HCT116 (cell line): ENCODE measurements around the gene CRISP3. TPM values are rescaled to one million over a fixed set of nuclear protein-coding genes. Genes with fewer than 3 reads are reported as not detected.

Experiments used
- ATAC-seq: fragments of 200-7000 bp; cut with Tn5 transposase; 2 replicates; pipeline ENCODE4 v1.9.1; 2020; ENCODE audit warnings: mild to moderate bottlenecking, moderate library complexity
- BruUV-seq: library from RNA; stranded (reverse); fragments of 400-500 nt; replicated peaks from 2 replicates; lab custom pipeline; 2021; lab: Mats Ljungman, UMichigan
- CTCF ChIA-PET: fragments of 300-600 bp; sonication (Branson Sonifier 250); formaldehyde crosslinking; loops from one replicate; lab custom pipeline; 2021; ENCODE audit warnings: antibody characterized with exemption; lab: Charles Lee
- POLR2A ChIA-PET: fragments of 300-600, 350-600 bp; sonication (Branson Sonifier 250); formaldehyde crosslinking; loops from one replicate; lab custom pipeline; 2021; ENCODE audit warnings: antibody characterized with exemption; lab: Charles Lee
- RAD21 ChIA-PET, 2 experiments: fragments of 300-600 bp; sonication (Branson Sonifier 250); formaldehyde crosslinking; loops; one replicate each; lab custom pipeline; 2023; ENCODE audit warnings: low total read pairs in 2 of 2; ENCODE audit not compliant: uncharacterized antibody in 2 of 2, unreplicated experiment in 2 of 2, low non-redundant PET in 1 of 2; lab: Charles Lee
- DNase-seq: peaks from one replicate; pipeline ENCODE4 v3.0.0-alpha.2; 2010; ENCODE audit warnings: low read depth, low spot score
- H2AFZ ChIP-seq: fragments of 200-600 bp; shearing (Covaris generic), sonication (generic); 2 replicates; pipeline ENCODE4 v1.6.1; 2017; ENCODE audit warnings: low read depth, mixed run types, mixed read lengths, antibody characterized with exemption, low read length; ENCODE audit not compliant: poor library complexity, severe bottlenecking
- H3K27ac ChIP-seq: 2 replicates; pipeline ENCODE4 v1.5.1; 2012; ENCODE audit warnings: low read depth, low read length
- H3K27me3 ChIP-seq: fragments of 200-600 bp; sonication (generic); 2 replicates; pipeline ENCODE4 v1.6.1; 2016; ENCODE audit warnings: mixed run types, low read length, mixed read lengths; ENCODE audit not compliant: insufficient read depth
- H3K36me3 ChIP-seq, 2 experiments: fragments of 200-500 bp in 1 of 2; fragments of 200-600 bp in 1 of 2; sonication (Bioruptor generic) in 1 of 2; sonication (generic) in 1 of 2; 2 replicates each; pipeline versions ENCODE4 v1.5.1 to v1.6.1; 2014 to 2016; ENCODE audit warnings: low read length in 2 of 2, inconsistent platforms in 1 of 2, mixed read lengths in 1 of 2, mixed run types in 1 of 2; ENCODE audit not compliant: insufficient read depth in 2 of 2, control insufficient read depth in 1 of 2
- H3K4me1 ChIP-seq, 2 experiments: fragments of 200-600 bp in 1 of 2; sonication (generic) in 1 of 2; 2 replicates each; pipeline versions ENCODE4 v1.5.1 to v1.6.1; 2012 to 2017; ENCODE audit warnings: low read length in 2 of 2, inconsistent platforms in 1 of 2, mild to moderate bottlenecking in 1 of 2, mixed read lengths in 1 of 2, mixed run types in 1 of 2, moderate library complexity in 1 of 2; ENCODE audit not compliant: insufficient read depth in 2 of 2, control insufficient read depth in 1 of 2
- H3K4me2 ChIP-seq: fragments of 200-600 bp; sonication (generic); 2 replicates; pipeline ENCODE4 v1.6.1; 2017; ENCODE audit warnings: mixed run types, low read length, mixed read lengths
- H3K4me3 ChIP-seq, 2 experiments: fragments of 200-600 bp in 1 of 2; sonication (generic) in 1 of 2; replicated peaks in 1 of 2; 2 replicates each; pipeline ENCODE4 v1.5.1; 2011 to 2016; ENCODE audit warnings: low read length in 2 of 2, control low read depth in 1 of 2, low read depth in 1 of 2, mild to moderate bottlenecking in 1 of 2, mixed read lengths in 1 of 2, mixed run types in 1 of 2
- H3K79me2 ChIP-seq: fragments of 200-600 bp; sonication (generic); 2 replicates; pipeline ENCODE4 v1.6.1; 2017; ENCODE audit warnings: mild to moderate bottlenecking, mixed run types, low read length, moderate library complexity, mixed read lengths; ENCODE audit not compliant: insufficient read depth
- H3K9ac ChIP-seq: fragments of 200-600 bp; sonication (generic); 2 replicates; pipeline ENCODE4 v1.6.1; 2016; ENCODE audit warnings: low read length, mixed read lengths
- H3K9me2 ChIP-seq: fragments of 200-600 bp; sonication (generic), shearing (Covaris generic); 2 replicates; pipeline ENCODE4 v1.6.1; 2017; ENCODE audit warnings: mixed run types, mild to moderate bottlenecking, moderate library complexity; ENCODE audit not compliant: insufficient read depth
- H3K9me3 ChIP-seq, 2 experiments: fragments of 200-500 bp in 1 of 2; fragments of 200-600 bp in 1 of 2; sonication (Bioruptor generic) in 1 of 2; sonication (generic) in 1 of 2; 2 replicates each; pipeline ENCODE4 v1.6.1; 2014 to 2017; ENCODE audit warnings: low read length in 2 of 2, mixed read lengths in 2 of 2, inconsistent platforms in 1 of 2, low read depth in 1 of 2, mild to moderate bottlenecking in 1 of 2, mixed run types in 1 of 2, moderate library complexity in 1 of 2; ENCODE audit not compliant: control insufficient read depth in 1 of 2, insufficient read depth in 1 of 2
- H4K20me1 ChIP-seq: fragments of 200-600 bp; sonication (generic), shearing (Covaris generic); 2 replicates; pipeline ENCODE4 v1.6.1; 2017; ENCODE audit warnings: mixed run types, mild to moderate bottlenecking, moderate library complexity; ENCODE audit not compliant: insufficient read depth
- ATF3 ChIP-seq: IDR thresholded peaks from 2 replicates; pipeline ENCODE4 v1.6.1; 2012
- CBX3 ChIP-seq: IDR thresholded peaks from 2 replicates; pipeline ENCODE4 v1.6.1; 2012; ENCODE audit warnings: low read depth
- CEBPB ChIP-seq: IDR thresholded peaks from 2 replicates; pipeline ENCODE4 v1.6.1; 2012; ENCODE audit warnings: low read depth
- ELF1 ChIP-seq: IDR thresholded peaks from 2 replicates; pipeline ENCODE4 v1.6.1; 2012; ENCODE audit warnings: low read depth, borderline replicate concordance
- EZH2phosphoT487 ChIP-seq: fragments of 200-600 bp; IDR thresholded peaks from 2 replicates; pipeline ENCODE4 v1.6.1; 2018; ENCODE audit warnings: antibody characterized with exemption, borderline replicate concordance
- FOSL1 ChIP-seq: IDR thresholded peaks from 2 replicates; pipeline ENCODE4 v1.6.1; 2012; ENCODE audit warnings: low read depth
- JUND ChIP-seq: IDR thresholded peaks from 2 replicates; pipeline ENCODE4 v1.6.1; 2012
- MAX ChIP-seq: IDR thresholded peaks from 2 replicates; pipeline ENCODE4 v1.6.1; 2012
- RAD21 ChIP-seq: IDR thresholded peaks from 2 replicates; pipeline ENCODE4 v1.6.1; 2012; ENCODE audit warnings: low read depth, mild to moderate bottlenecking
- SP1 ChIP-seq: IDR thresholded peaks from 2 replicates; pipeline ENCODE4 v1.6.1; 2012; ENCODE audit warnings: low read depth
- YY1 ChIP-seq: IDR thresholded peaks from 2 replicates; pipeline ENCODE4 v1.6.1; 2011; ENCODE audit warnings: low read length, low read depth, moderate library complexity, mild to moderate bottlenecking; ENCODE audit not compliant: insufficient replicate concordance; ENCODE audit errors: extremely low read depth
- ZFX ChIP-seq: fragments of 450-650 bp; IDR thresholded peaks from 2 replicates; pipeline ENCODE4 v1.6.1; 2017
- ZNF274 ChIP-seq: fragments of 200-500 bp; sonication (Bioruptor generic); IDR thresholded peaks from 2 replicates; pipeline ENCODE4 v1.6.1; 2014; ENCODE audit warnings: mild to moderate bottlenecking, low read depth, low read length, inconsistent platforms
- intact Hi-C: fragments of 100-400 bp; cut with micrococcal nuclease; formaldehyde crosslinking; loops from 2 replicates; pipeline ENCODE4 v1.10.0; 2022
- total RNA-seq: library from RNA; stranded (reverse); gene quantifications from one replicate; pipeline ENCODE4 v1.2.1, GENCODE V29; 2021; ENCODE audit not compliant: unreplicated experiment
- TF ChIP-seq, protein P1 (sequence below), 3 experiments: fragments of 200-600 bp in 1 of 3; sonication (generic) in 1 of 3; IDR thresholded peaks in 2 of 3; conservative IDR thresholded peaks in 1 of 3; 2 replicates each; pipeline ENCODE4 v1.5.1; 2012 to 2017; ENCODE audit warnings: low read depth in 2 of 3, low read length in 2 of 3, antibody characterized with exemption in 1 of 3, borderline replicate concordance in 1 of 3, control low read depth in 1 of 3, mild to moderate bottlenecking in 1 of 3, mixed read lengths in 1 of 3, mixed run types in 1 of 3, moderate library complexity in 1 of 3; ENCODE audit not compliant: insufficient read depth in 1 of 3
- TF ChIP-seq, protein P2 (sequence below): IDR thresholded peaks from 2 replicates; pipeline ENCODE4 v1.6.1; 2012; ENCODE audit warnings: low read depth

The CRISP3 gene
- total RNA-seq, 1 experiment from 2014 or later, result not detected

- POLR2A ChIA-PET, result no interaction called here
- H3K27me3 ChIP-seq, result no peaks in the 10 kb centered on the region
- DNase-seq (no peak), ATAC-seq (no peak)
- no peaks in the 10 kb centered on the region for H3K4me1 ChIP-seq
- CTCF ChIA-PET, result no interaction called here
- no peak within 1 kb of the TSS for H3K9ac ChIP-seq
- H3K27ac ChIP-seq, result no peak within 1 kb of the TSS
- intact Hi-C loops, result no loop called here
- no peaks in the 10 kb centered on the region; the same call in 1 of the 2 replicates for H3K9me2 ChIP-seq
- no peaks in the 10 kb centered on the region for H3K36me3 ChIP-seq
- RAD21 ChIA-PET, result no interaction called here
- H3K9me3 ChIP-seq, result no peaks in the 10 kb centered on the region
- H2AFZ ChIP-seq, result no peak within 1 kb of the TSS
- no peaks in the 10 kb centered on the region for H4K20me1 ChIP-seq
- H3K79me2 ChIP-seq, result no peaks in the 10 kb centered on the region
- H3K4me2 ChIP-seq, result no peak within 1 kb of the TSS
- TF ChIP-seq, protein P1, sequence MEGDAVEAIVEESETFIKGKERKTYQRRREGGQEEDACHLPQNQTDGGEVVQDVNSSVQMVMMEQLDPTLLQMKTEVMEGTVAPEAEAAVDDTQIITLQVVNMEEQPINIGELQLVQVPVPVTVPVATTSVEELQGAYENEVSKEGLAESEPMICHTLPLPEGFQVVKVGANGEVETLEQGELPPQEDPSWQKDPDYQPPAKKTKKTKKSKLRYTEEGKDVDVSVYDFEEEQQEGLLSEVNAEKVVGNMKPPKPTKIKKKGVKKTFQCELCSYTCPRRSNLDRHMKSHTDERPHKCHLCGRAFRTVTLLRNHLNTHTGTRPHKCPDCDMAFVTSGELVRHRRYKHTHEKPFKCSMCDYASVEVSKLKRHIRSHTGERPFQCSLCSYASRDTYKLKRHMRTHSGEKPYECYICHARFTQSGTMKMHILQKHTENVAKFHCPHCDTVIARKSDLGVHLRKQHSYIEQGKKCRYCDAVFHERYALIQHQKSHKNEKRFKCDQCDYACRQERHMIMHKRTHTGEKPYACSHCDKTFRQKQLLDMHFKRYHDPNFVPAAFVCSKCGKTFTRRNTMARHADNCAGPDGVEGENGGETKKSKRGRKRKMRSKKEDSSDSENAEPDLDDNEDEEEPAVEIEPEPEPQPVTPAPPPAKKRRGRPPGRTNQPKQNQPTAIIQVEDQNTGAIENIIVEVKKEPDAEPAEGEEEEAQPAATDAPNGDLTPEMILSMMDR (IDR thresholded peaks at IDR 0.05 in 2 of 3, conservative IDR thresholded peaks at IDR 0.05 in 1 of 3; ENCODE audit: borderline replicate concordance in 1 of 3, insufficient read depth in 1 of 3, low read depth in 2 of 3, low read length in 2 of 3), result no peak
- TF ChIP-seq FOSL1 (no peak), YY1 (no peak), JUND (no peak), MAX (no peak), ZNF274 (no peak), RAD21 (no peak), ZFX (no peak), ELF1 (no peak), CBX3 (no peak), SP1 (no peak), ATF3 (no peak), EZH2phosphoT487 (no peak), CEBPB (no peak)
- TF ChIP-seq, protein P2, sequence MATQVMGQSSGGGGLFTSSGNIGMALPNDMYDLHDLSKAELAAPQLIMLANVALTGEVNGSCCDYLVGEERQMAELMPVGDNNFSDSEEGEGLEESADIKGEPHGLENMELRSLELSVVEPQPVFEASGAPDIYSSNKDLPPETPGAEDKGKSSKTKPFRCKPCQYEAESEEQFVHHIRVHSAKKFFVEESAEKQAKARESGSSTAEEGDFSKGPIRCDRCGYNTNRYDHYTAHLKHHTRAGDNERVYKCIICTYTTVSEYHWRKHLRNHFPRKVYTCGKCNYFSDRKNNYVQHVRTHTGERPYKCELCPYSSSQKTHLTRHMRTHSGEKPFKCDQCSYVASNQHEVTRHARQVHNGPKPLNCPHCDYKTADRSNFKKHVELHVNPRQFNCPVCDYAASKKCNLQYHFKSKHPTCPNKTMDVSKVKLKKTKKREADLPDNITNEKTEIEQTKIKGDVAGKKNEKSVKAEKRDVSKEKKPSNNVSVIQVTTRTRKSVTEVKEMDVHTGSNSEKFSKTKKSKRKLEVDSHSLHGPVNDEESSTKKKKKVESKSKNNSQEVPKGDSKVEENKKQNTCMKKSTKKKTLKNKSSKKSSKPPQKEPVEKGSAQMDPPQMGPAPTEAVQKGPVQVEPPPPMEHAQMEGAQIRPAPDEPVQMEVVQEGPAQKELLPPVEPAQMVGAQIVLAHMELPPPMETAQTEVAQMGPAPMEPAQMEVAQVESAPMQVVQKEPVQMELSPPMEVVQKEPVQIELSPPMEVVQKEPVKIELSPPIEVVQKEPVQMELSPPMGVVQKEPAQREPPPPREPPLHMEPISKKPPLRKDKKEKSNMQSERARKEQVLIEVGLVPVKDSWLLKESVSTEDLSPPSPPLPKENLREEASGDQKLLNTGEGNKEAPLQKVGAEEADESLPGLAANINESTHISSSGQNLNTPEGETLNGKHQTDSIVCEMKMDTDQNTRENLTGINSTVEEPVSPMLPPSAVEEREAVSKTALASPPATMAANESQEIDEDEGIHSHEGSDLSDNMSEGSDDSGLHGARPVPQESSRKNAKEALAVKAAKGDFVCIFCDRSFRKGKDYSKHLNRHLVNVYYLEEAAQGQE, result no peak
- no peak within 1 kb of the TSS for H3K4me3 ChIP-seq
- BruUV-seq, result no TSS peak
These were observed 30.8 kb downstream of the CRISP3 start, which contains the start of gene CRISP2 for GRCh38 chr6:49713346-49713745. TSS of gene CRISP2 (minus strand) at chr6:49713543. CDS start at chr6:49709196, 4,347 bp downstream.
